Lung (tissue), 12 donors: Measurements from ENCODE around the gene TCEAL4. TPM values are rescaled to one million over a fixed set of nuclear protein-coding genes. Genes with fewer than 3 reads are reported as not detected.

ENCODE experiments used
- ATAC-seq: fragments of 200-7000 bp; cut with Tn5 transposase; one replicate; pipeline ENCODE4 v1.9.1; 2020; ENCODE audit warnings: moderate number of reproducible peaks; ENCODE audit not compliant: insufficient read depth, low FRiP score
- DNase-seq, 3 donors: peaks; one replicate each; pipeline ENCODE4 v3.0.0-alpha.2; 2013 to 2017
- H3K27ac ChIP-seq, 2 donors: one replicate each; pipeline ENCODE4 v1.5.1; 2013; ENCODE audit warnings: mild to moderate bottlenecking in 2 of 2, moderate library complexity in 2 of 2, control low read depth in 1 of 2, inconsistent platforms in 1 of 2, low read depth in 1 of 2, low read length in 1 of 2
- H3K27me3 ChIP-seq, 3 donors: one replicate each; pipeline ENCODE4 v1.5.1; 2013; ENCODE audit warnings: low read length in 2 of 3; ENCODE audit not compliant: control insufficient read depth in 3 of 3, insufficient read depth in 3 of 3
- H3K36me3 ChIP-seq, 4 donors: one replicate each; pipeline ENCODE4 v1.5.1; 2013; ENCODE audit warnings: low read length in 4 of 4, mild to moderate bottlenecking in 1 of 4, moderate library complexity in 1 of 4; ENCODE audit not compliant: control insufficient read depth in 4 of 4, insufficient read depth in 4 of 4
- H3K4me1 ChIP-seq, 5 donors: one replicate each; pipeline ENCODE4 v1.5.1; 2013; ENCODE audit warnings: low read length in 5 of 5, mild to moderate bottlenecking in 2 of 5, moderate library complexity in 1 of 5; ENCODE audit not compliant: control insufficient read depth in 5 of 5, insufficient read depth in 5 of 5
- H3K4me3 ChIP-seq: one replicate; pipeline ENCODE4 v1.5.1; 2013; ENCODE audit warnings: mild to moderate bottlenecking, control low read depth, moderate library complexity
- H3K9ac ChIP-seq, 2 donors: one replicate each; pipeline ENCODE4 v1.5.1; 2013; ENCODE audit warnings: low read length in 2 of 2, control low read depth in 1 of 2; ENCODE audit not compliant: insufficient read depth in 1 of 2
- H3K9me3 ChIP-seq, 4 donors: one replicate each; pipeline ENCODE4 v1.5.1; 2013; ENCODE audit warnings: low read length in 3 of 4, mild to moderate bottlenecking in 1 of 4, moderate library complexity in 1 of 4; ENCODE audit not compliant: control insufficient read depth in 4 of 4, insufficient read depth in 3 of 4
- CTCF ChIP-seq: IDR thresholded peaks from 2 replicates; pipeline ENCODE4 v1.5.1; 2012; ENCODE audit warnings: mild to moderate bottlenecking; ENCODE audit errors: control extremely low read depth, extremely low read depth
- WGBS, 2 donors: extraction: QIAGEN DNeasy Blood & Tissue Kit; methylation state at CpG; one replicate each; pipeline ENCODE4 v1.1.7; 2013; 5-methylcytosine and 5-hydroxymethylcytosine counted together
- polyA plus RNA-seq, 2 donors: library from polyadenylated mRNA; stranded (reverse); fragments of 200-250 nt; gene quantifications; one replicate each; pipeline ENCODE4 v1.2.1, GENCODE V29; 2013
- total RNA-seq, 2 donors: library from RNA; depleted of rRNA in 1 of 2; stranded (reverse); fragments of >200 nt in 1 of 2; gene quantifications; one replicate each; pipeline ENCODE4 v1.2.1, GENCODE V29; 2014 to 2021
- donor health status: control.
- donor health status: control.
- donor health status: Bipolar disorder and iron deficiency.
- donor health status: healthy.
- donor health status: DM: yes; HTN: yes; CAD: no.

TCEAL4 gene
- total and polyA plus RNA-seq, 4 donors = 35.6 to 214 (median 86.2) TPM

DNA sequence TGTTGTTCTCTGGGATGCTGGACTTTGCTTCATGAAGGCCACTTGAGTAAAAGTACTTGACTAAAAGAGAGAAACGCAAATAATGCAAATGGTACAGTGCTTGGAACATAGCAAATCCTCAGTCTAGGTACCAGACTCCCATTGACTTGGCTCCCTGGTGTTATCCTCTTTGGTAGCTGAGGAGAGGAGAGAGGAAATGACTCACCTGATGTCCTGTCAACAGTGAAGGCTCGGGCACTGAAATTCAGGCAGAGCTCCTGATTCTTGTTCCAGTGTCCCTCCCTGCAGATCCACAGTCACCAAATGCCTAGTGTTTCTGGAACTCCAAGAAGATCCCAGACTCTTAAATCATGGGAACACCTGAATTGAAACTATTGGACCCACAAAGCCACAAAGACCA, 22.5 kb upstream of the TCEAL4 start:
- DNase-seq = no peak
- H3K9ac ChIP-seq = no peak overlapping the region
- WGBS, 2 donors = 49 to 89% methylated on average over 2 of the region's 2 CpGs

DNA sequence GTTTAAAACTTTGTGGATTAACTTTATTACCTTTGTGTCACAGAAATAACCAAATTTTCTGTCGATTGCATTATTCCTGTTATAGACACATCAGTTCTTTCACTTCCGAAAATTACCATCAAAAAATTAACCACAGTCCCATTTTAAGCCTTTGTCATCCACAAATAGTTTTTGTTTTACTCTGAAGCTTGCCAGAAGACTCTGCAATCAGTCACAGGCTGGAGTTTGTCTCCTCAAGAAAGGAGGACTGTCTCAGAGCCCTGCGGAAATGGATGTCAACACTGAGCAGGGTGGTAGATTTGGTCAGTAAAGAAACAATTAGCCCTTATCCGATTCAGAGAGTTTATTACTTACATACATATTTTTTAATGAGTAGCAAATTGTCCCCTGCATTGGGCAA, 20.1 kb upstream of the TCEAL4 start:
- no peaks in the 10 kb centered on the region for H3K4me1 ChIP-seq
- DNase-seq (no peak), ATAC-seq (no peak)
- WGBS, 2 donors = 65 to 79% methylated on average over 4 of the region's 4 CpGs
- no peak overlapping the region for H3K9ac ChIP-seq
- H3K4me3 ChIP-seq = no peak overlapping the region
- no peak for TF ChIP-seq CTCF
- no peaks in the 10 kb centered on the region for H3K36me3 ChIP-seq
- no peaks in the 10 kb centered on the region for H3K9me3 ChIP-seq
- H3K27ac ChIP-seq = no peak overlapping the region
- H3K27me3 ChIP-seq = peaks cover 0 to 40% (median 4%) of the 10 kb centered on the region in 3 donors

More for the DNA sequence above, 22.5 kb upstream of the TCEAL4 start:
- Histone ChIP-seq H3K4me1 (no peaks in the 10 kb centered on the region), H3K36me3 (no peaks in the 10 kb centered on the region), H3K4me3 (no peak overlapping the region), H3K9me3 (no peaks in the 10 kb centered on the region), H3K27me3 (peaks cover 0 to 39% (median 4%) of the 10 kb centered on the region in 3 donors), H3K27ac (no peak overlapping the region)
- TF ChIP-seq CTCF = no peak
- ATAC-seq = no peak

- no peaks in the 10 kb centered on the region for H3K36me3 ChIP-seq
- no peak for TF ChIP-seq CTCF
- H3K9me3 ChIP-seq = no peaks in the 10 kb centered on the region
- no peak overlapping the region for H3K27ac ChIP-seq
- DNase-seq = peak in 2 of 3 donors; percentile 30 to 33
- no peak for ATAC-seq
- H3K4me3 ChIP-seq = no peak overlapping the region
- WGBS, 2 donors = 33 to 82% methylated on average over 1 of the region's 1 CpG
- no peaks in the 10 kb centered on the region for H3K4me1 ChIP-seq
- H3K27me3 ChIP-seq = peaks cover 0 to 43% (median 4%) of the 10 kb centered on the region in 3 donors
- H3K9ac ChIP-seq = no peak overlapping the region
Observed at GRCh38 chrX:103565752-103566151, 19.6 kb upstream of the TCEAL4 start.

DNA sequence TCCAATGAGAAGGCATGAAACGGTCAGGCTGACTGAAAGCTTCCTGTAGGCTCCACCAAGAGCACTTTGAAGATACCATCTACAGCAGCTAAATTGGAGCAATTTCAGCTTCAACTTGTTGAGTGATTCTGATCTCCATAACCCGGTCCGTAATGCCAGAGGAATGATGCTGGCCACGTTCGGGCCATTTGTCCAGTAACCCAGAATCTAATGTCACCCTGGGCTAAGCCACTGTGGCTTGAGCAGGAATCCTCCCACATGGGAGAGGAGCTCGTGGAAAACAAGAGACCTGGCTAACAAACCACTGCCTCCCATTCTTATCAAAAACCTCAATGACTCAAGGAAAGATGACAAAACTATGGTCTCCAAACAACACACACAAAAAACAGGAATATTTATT, 14.2 kb upstream of the TCEAL4 start:
- Histone ChIP-seq H3K36me3 (no peaks in the 10 kb centered on the region), H3K9ac (no peak overlapping the region), H3K9me3 (no peaks in the 10 kb centered on the region), H3K27ac (no peak overlapping the region), H3K4me3 (no peak overlapping the region), H3K4me1 (no peaks in the 10 kb centered on the region), H3K27me3 (peaks cover 0 to 39% (median 5%) of the 10 kb centered on the region in 3 donors)
- no peak for ATAC-seq
- WGBS, 2 donors = 86 to 93% methylated on average over 6 of the region's 6 CpGs
- no peak for DNase-seq
- no peak for TF ChIP-seq CTCF
